Calu3 (cell line): ENCODE data around the gene TDRD10. TPM values are rescaled to one million over a fixed set of nuclear protein-coding genes. Genes with fewer than 3 reads are reported as not detected.

Experiments used
- BruUV-seq: library from RNA; stranded (reverse); fragments of 400-500 nt; replicated peaks from 2 replicates; lab custom pipeline; 2021; lab: Mats Ljungman, UMichigan
- CTCF ChIA-PET: fragments of 300-600 bp; sonication (Branson Sonifier 250); formaldehyde crosslinking; loops from one replicate; lab custom pipeline; 2022; ENCODE audit warnings: antibody characterized with exemption; lab: Charles Lee
- DNase-seq: peaks from one replicate; pipeline ENCODE4 v3.0.0; 2022
- H3K27ac Mint-ChIP-seq: one replicate; pipeline ENCODE4 v1.8.0; 2022; ENCODE audit warnings: mixed read lengths; ENCODE audit not compliant: unreplicated experiment
- H3K27me3 Mint-ChIP-seq: one replicate; pipeline ENCODE4 v1.8.0; 2022; ENCODE audit warnings: mixed read lengths; ENCODE audit not compliant: unreplicated experiment
- H3K36me3 Mint-ChIP-seq: one replicate; pipeline ENCODE4 v1.8.0; 2022; ENCODE audit warnings: mild to moderate bottlenecking, moderate library complexity, mixed read lengths; ENCODE audit not compliant: insufficient read depth, unreplicated experiment
- H3K4me1 Mint-ChIP-seq: one replicate; pipeline ENCODE4 v1.8.0; 2022; ENCODE audit warnings: mild to moderate bottlenecking, low read depth, mixed read lengths; ENCODE audit not compliant: unreplicated experiment
- H3K4me3 Mint-ChIP-seq: one replicate; pipeline ENCODE4 v1.8.0; 2022; ENCODE audit warnings: mild to moderate bottlenecking, low read depth, moderate library complexity, mixed read lengths; ENCODE audit not compliant: unreplicated experiment
- H3K9me3 Mint-ChIP-seq: one replicate; pipeline ENCODE4 v1.8.0; 2022; ENCODE audit warnings: low read depth, mixed read lengths; ENCODE audit not compliant: unreplicated experiment
- CTCF ChIP-seq: fragments of 200-600 bp; IDR thresholded peaks from one replicate; pipeline ENCODE4 v1.8.0; 2022; ENCODE audit warnings: antibody characterized with exemption; ENCODE audit not compliant: unreplicated experiment
- intact Hi-C: fragments of 100-400 bp; cut with micrococcal nuclease; formaldehyde crosslinking; loops from one replicate; pipeline ENCODE4 v1.10.0; 2022; ENCODE audit not compliant: unreplicated experiment
- total RNA-seq: library from RNA; stranded (reverse); gene quantifications from 2 replicates; pipeline ENCODE4 v1.2.3, GENCODE V29; 2022

Gene TDRD10
- total RNA-seq, 1 experiment from 2014 or later: not detected

- no peak for TF ChIP-seq CTCF
- H3K4me3 Mint-ChIP-seq: no peak overlapping the region
- no peaks in the 10 kb centered on the region for H3K36me3 Mint-ChIP-seq
- no peaks in the 10 kb centered on the region for H3K9me3 Mint-ChIP-seq
- intact Hi-C loops: no loop called here
- H3K27ac Mint-ChIP-seq: peak overlapping the region; percentile 60
- H3K27me3 Mint-ChIP-seq: no peaks in the 10 kb centered on the region
- DNase-seq: no peak
- no TSS peak for BruUV-seq
- H3K4me1 Mint-ChIP-seq: peaks cover 35% of the 10 kb centered on the region
- CTCF ChIA-PET: interaction anchor here (0.6 to 1.2 kb wide), 7 partner anchors 8 to 1549 kb away, joined by 3 to 7 read pairs (median 4); partner anchors contain the start of gene ADAM15
Observed at GRCh38 chr1:154476791-154477190, 25.2 kb upstream of the TDRD10 start.

GRCh38 chr1:154478013-154478412, 24.0 kb upstream of the TDRD10 start:
- peaks cover 35% of the 10 kb centered on the region for H3K4me1 Mint-ChIP-seq
- H3K27ac Mint-ChIP-seq: no peak overlapping the region
- no peak for DNase-seq
- no peak for TF ChIP-seq CTCF
- H3K9me3 Mint-ChIP-seq: no peaks in the 10 kb centered on the region
- CTCF ChIA-PET: interaction anchor here (0.7 to 3.1 kb wide), 2 partner anchors 68 to 123 kb away, joined by 8 to 35 read pairs; no protein-coding TSS in a partner anchor
- no peaks in the 10 kb centered on the region for H3K36me3 Mint-ChIP-seq
- intact Hi-C loops: loop anchor here (1.0 to 2.0 kb wide), 3 partner anchors 69 to 130 kb away; partner anchors contain the start of gene IL6R
- peaks cover 3% of the 10 kb centered on the region for H3K27me3 Mint-ChIP-seq
- H3K4me3 Mint-ChIP-seq: no peak overlapping the region
- BruUV-seq: no TSS peak

- Mint-ChIP-seq H3K4me1 (peaks cover 35% of the 10 kb centered on the region), H3K9me3 (no peaks in the 10 kb centered on the region), H3K27me3 (peaks cover 9% of the 10 kb centered on the region), H3K36me3 (no peaks in the 10 kb centered on the region), H3K4me3 (no peak overlapping the region), H3K27ac (peak overlapping the region; percentile 34)
- BruUV-seq: no TSS peak
- TF ChIP-seq CTCF: peak; percentile 28
- DNase-seq: peak; percentile 46
- intact Hi-C loops: loop anchor here (1.0 to 2.0 kb wide), 3 partner anchors 68 to 130 kb away; partner anchors contain the start of gene IL6R
- CTCF ChIA-PET: interaction anchor here (1.3 to 3.1 kb wide), 3 partner anchors 68 to 191 kb away, joined by 4 to 35 read pairs (median 5); no protein-coding TSS in a partner anchor
Observed at GRCh38 chr1:154478639-154479038, 23.4 kb upstream of the TDRD10 start.

- peak; percentile 88 for DNase-seq
- Mint-ChIP-seq H3K4me1 (peaks cover 30% of the 10 kb centered on the region), H3K4me3 (no peak overlapping the region), H3K9me3 (no peaks in the 10 kb centered on the region), H3K27ac (no peak overlapping the region), H3K27me3 (peaks cover 12% of the 10 kb centered on the region), H3K36me3 (peaks cover 4% of the 10 kb centered on the region)
- CTCF ChIA-PET: interaction anchor here (0.6 to 3.1 kb wide), 15 partner anchors 12 to 516 kb away, joined by 3 to 35 read pairs (median 3); no protein-coding TSS in a partner anchor
- intact Hi-C loops: loop anchor here (2.0 to 5.0 kb wide), 2 partner anchors 67 to 282 kb away; no protein-coding TSS in a partner anchor
- TF ChIP-seq CTCF: peak; percentile 82
- BruUV-seq: no TSS peak
Observed at GRCh38 chr1:154479764-154480421, 22.1 kb upstream of the TDRD10 start.
